Measurements from ENCODE around the gene TACR1. TPM values are rescaled to one million over a fixed set of nuclear protein-coding genes. Genes with fewer than 3 reads are reported as not detected.
"Not testable (repeated sequence)": the region's sequence is repeated elsewhere in the genome, so short reads cannot be mapped to it uniquely, and the experiment has no call there.

The TACR1 gene
- total RNA-seq, 1 donor from 2014 or later = 1.0 TPM

GRCh38 chr2:75146606-75147332 is 52.6 kb downstream of the TACR1 start:
- TF ChIP-seq CTCF (IDR thresholded peaks at IDR 0.05; ENCODE audit: unreplicated experiment) = no peak
- no peak overlapping the region for H3K4me3 Mint-ChIP-seq (ENCODE audit: unreplicated experiment)
- peaks cover 7% of the 10 kb centered on the region for H3K9me3 Mint-ChIP-seq (ENCODE audit: unreplicated experiment)
- H3K27ac Mint-ChIP-seq (ENCODE audit: unreplicated experiment) = peak overlapping the region; percentile 57
- H3K36me3 Mint-ChIP-seq (ENCODE audit: low read depth, unreplicated experiment) = no peaks in the 10 kb centered on the region
- H3K27me3 Mint-ChIP-seq (ENCODE audit: unreplicated experiment) = peaks cover 3% of the 10 kb centered on the region
- peaks cover 18% of the 10 kb centered on the region for H3K4me1 Mint-ChIP-seq (ENCODE audit: unreplicated experiment)
- no peak for DNase-seq (ENCODE audit: low spot score)

GRCh38 chr2:75146221-75146605 is 53.1 kb downstream of the TACR1 start:
- H3K9me3 Mint-ChIP-seq (ENCODE audit: unreplicated experiment); H3K36me3 Mint-ChIP-seq (ENCODE audit: low read depth, unreplicated experiment); H3K4me3 Mint-ChIP-seq (ENCODE audit: unreplicated experiment); H3K27ac Mint-ChIP-seq (ENCODE audit: unreplicated experiment); H3K27me3 Mint-ChIP-seq (ENCODE audit: unreplicated experiment); DNase-seq (ENCODE audit: low spot score): not testable (repeated sequence)
- H3K4me1 Mint-ChIP-seq (ENCODE audit: unreplicated experiment) = peaks cover 18% of the 10 kb centered on the region

GRCh38 chr2:75142081-75142480 is 57.2 kb downstream of the TACR1 start:
- H3K36me3 Mint-ChIP-seq (ENCODE audit: low read depth, unreplicated experiment) = no peaks in the 10 kb centered on the region
- H3K9me3 Mint-ChIP-seq (ENCODE audit: unreplicated experiment) = peaks cover 3% of the 10 kb centered on the region
- no peak for DNase-seq (ENCODE audit: low spot score)
- H3K27me3 Mint-ChIP-seq (ENCODE audit: unreplicated experiment) = peaks cover 1% of the 10 kb centered on the region
- H3K4me1 Mint-ChIP-seq (ENCODE audit: unreplicated experiment) = peaks cover 18% of the 10 kb centered on the region
- H3K27ac Mint-ChIP-seq (ENCODE audit: unreplicated experiment) = no peak overlapping the region
- TF ChIP-seq CTCF (IDR thresholded peaks at IDR 0.05; ENCODE audit: unreplicated experiment) = no peak
- H3K4me3 Mint-ChIP-seq (ENCODE audit: unreplicated experiment) = no peak overlapping the region

GRCh38 chr2:75140288-75140687 is 59.0 kb downstream of the TACR1 start:
- Mint-ChIP-seq H3K4me1 (ENCODE audit: unreplicated experiment) (peaks cover 22% of the 10 kb centered on the region), H3K36me3 (ENCODE audit: low read depth, unreplicated experiment) (no peaks in the 10 kb centered on the region), H3K27ac (ENCODE audit: unreplicated experiment) (no peak overlapping the region), H3K9me3 (ENCODE audit: unreplicated experiment) (peaks cover 3% of the 10 kb centered on the region), H3K27me3 (ENCODE audit: unreplicated experiment) (peaks cover 1% of the 10 kb centered on the region), H3K4me3 (ENCODE audit: unreplicated experiment) (no peak overlapping the region)
- no peak for TF ChIP-seq CTCF (IDR thresholded peaks at IDR 0.05; ENCODE audit: unreplicated experiment)
- no peak for DNase-seq (ENCODE audit: low spot score)

- Mint-ChIP-seq H3K4me3 (ENCODE audit: unreplicated experiment) (no peak overlapping the region), H3K4me1 (ENCODE audit: unreplicated experiment) (peaks cover 29% of the 10 kb centered on the region), H3K9me3 (ENCODE audit: unreplicated experiment) (peaks cover 3% of the 10 kb centered on the region), H3K27ac (ENCODE audit: unreplicated experiment) (no peak overlapping the region), H3K36me3 (ENCODE audit: low read depth, unreplicated experiment) (no peaks in the 10 kb centered on the region), H3K27me3 (ENCODE audit: unreplicated experiment) (peaks cover 1% of the 10 kb centered on the region)
- no peak for TF ChIP-seq CTCF (IDR thresholded peaks at IDR 0.05; ENCODE audit: unreplicated experiment)
- DNase-seq (ENCODE audit: low spot score) = no peak
Measured at GRCh38 chr2:75139171-75139570, 60.1 kb downstream of the TACR1 start.
